ENCODE measurements around the gene RYR2. TPM values are rescaled to one million over a fixed set of nuclear protein-coding genes. Genes with fewer than 3 reads are reported as not detected.
"Not testable (repeated sequence)": the region's sequence is repeated elsewhere in the genome, so short reads cannot be mapped to it uniquely, and the experiment has no call there.

RYR2 gene
- total RNA-seq, 1 experiment from 2014 or later: 3.4 TPM

DNA sequence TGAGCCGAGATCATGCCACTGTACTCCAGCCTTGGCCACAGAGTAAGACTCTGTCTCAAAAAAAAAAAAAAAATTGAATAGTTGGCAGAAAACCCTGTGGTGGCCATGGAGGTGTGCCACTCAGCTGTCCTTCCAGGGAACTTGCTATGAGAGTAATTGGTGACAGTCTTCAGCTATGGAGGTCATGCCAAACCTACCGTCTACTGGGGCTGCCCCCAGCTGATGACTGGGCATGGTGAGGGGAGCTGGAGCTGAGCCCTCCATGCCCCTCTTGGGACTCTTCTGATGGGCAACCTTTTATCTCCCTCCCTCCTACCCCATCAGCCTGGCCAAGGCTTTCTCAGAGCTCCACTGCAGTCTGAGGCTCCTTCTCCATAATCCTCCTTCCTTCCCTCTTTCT is 84.2 kb downstream of the RYR2 start:
- Mint-ChIP-seq H3K9me3 (peaks cover 28 to 33% of the 10 kb centered on the region in 2 experiments), H3K27ac (no peak overlapping the region), H3K4me1 (peaks cover 2 to 7% of the 10 kb centered on the region in 2 experiments; a peak in 3 of 4 replicates), H3K36me3 (ENCODE audit: insufficient read depth in 1 of 3, low read depth in 3 of 3) (peaks cover 24 to 37% (median 26%) of the 10 kb centered on the region in 3 experiments), H3K27me3 (ENCODE audit: low read depth) (no peaks in the 10 kb centered on the region), H3K4me3 (no peak overlapping the region)
- Histone ChIP-seq H3K27ac (ENCODE audit: insufficient read length, low read depth, low read length) (no peak overlapping the region), H2BK15ac (ENCODE audit: low read depth, low read length) (no peak overlapping the region), H3K23ac (ENCODE audit: insufficient read length, low read depth, low read length) (no peak overlapping the region), H3K14ac (ENCODE audit: insufficient read depth, low read length) (no peak overlapping the region), H3T11ph (ENCODE audit: low read length) (no peak overlapping the region), H2BK5ac (ENCODE audit: insufficient read length, low read length) (no peak overlapping the region), H4K8ac (replicated peaks; ENCODE audit: insufficient read length, low read depth, low read length) (no peak overlapping the region), H3K79me1 (ENCODE audit: insufficient read depth, low read depth, low read length, poor library complexity, severe bottlenecking) (no peaks in the 10 kb centered on the region), H3K23me2 (ENCODE audit: insufficient read length, low read depth, low read length, poor library complexity, severe bottlenecking) (no peaks in the 10 kb centered on the region), H2BK12ac (ENCODE audit: insufficient read length, low read depth, low read length) (no peak overlapping the region), H3K9ac (ENCODE audit: extremely low read depth, insufficient read length, low read length) (no peak overlapping the region), H2AK5ac (ENCODE audit: insufficient read length, low read length) (no peak overlapping the region), H3K4me1 (ENCODE audit: insufficient read depth, low read length) (no peaks in the 10 kb centered on the region), H4K5ac (ENCODE audit: insufficient read length, low read depth, low read length) (no peak overlapping the region), H3K9me3 (ENCODE audit: control insufficient read depth, low read depth, low read length) (no peaks in the 10 kb centered on the region), H3K18ac (ENCODE audit: insufficient read length, low read depth, low read length) (no peak overlapping the region), H2BK120ac (ENCODE audit: low read depth, low read length, poor library complexity, severe bottlenecking) (no peak overlapping the region), H3K79me2 (ENCODE audit: insufficient read depth, low read length) (no peaks in the 10 kb centered on the region), H4K91ac (ENCODE audit: insufficient read length, low read depth, low read length) (no peak overlapping the region), H3K56ac (ENCODE audit: insufficient read length, low read depth, low read length) (no peak overlapping the region), H3K4me2 (ENCODE audit: insufficient read depth, insufficient read length, low read length) (no peak overlapping the region), H3K27me3 (ENCODE audit: insufficient read depth, low read length) (no peaks in the 10 kb centered on the region), H2AFZ (ENCODE audit: low read length) (no peak overlapping the region), H4K20me1 (ENCODE audit: control insufficient read depth, insufficient read depth, insufficient read length) (no peaks in the 10 kb centered on the region), H3K4ac (ENCODE audit: low read depth, low read length) (no peak overlapping the region), H2BK20ac (ENCODE audit: low read depth, low read length, poor library complexity, severe bottlenecking) (no peak overlapping the region)
- no CpG with 5 or more reads among the region's 2 CpGs for WGBS (ENCODE audit: extremely low coverage, insufficient read length, low lambda C conversion rate)
- TF ChIP-seq, protein P1, sequence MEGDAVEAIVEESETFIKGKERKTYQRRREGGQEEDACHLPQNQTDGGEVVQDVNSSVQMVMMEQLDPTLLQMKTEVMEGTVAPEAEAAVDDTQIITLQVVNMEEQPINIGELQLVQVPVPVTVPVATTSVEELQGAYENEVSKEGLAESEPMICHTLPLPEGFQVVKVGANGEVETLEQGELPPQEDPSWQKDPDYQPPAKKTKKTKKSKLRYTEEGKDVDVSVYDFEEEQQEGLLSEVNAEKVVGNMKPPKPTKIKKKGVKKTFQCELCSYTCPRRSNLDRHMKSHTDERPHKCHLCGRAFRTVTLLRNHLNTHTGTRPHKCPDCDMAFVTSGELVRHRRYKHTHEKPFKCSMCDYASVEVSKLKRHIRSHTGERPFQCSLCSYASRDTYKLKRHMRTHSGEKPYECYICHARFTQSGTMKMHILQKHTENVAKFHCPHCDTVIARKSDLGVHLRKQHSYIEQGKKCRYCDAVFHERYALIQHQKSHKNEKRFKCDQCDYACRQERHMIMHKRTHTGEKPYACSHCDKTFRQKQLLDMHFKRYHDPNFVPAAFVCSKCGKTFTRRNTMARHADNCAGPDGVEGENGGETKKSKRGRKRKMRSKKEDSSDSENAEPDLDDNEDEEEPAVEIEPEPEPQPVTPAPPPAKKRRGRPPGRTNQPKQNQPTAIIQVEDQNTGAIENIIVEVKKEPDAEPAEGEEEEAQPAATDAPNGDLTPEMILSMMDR (conservative IDR thresholded peaks at IDR 0.05): no peak
- DNase-seq: no peak

DNA sequence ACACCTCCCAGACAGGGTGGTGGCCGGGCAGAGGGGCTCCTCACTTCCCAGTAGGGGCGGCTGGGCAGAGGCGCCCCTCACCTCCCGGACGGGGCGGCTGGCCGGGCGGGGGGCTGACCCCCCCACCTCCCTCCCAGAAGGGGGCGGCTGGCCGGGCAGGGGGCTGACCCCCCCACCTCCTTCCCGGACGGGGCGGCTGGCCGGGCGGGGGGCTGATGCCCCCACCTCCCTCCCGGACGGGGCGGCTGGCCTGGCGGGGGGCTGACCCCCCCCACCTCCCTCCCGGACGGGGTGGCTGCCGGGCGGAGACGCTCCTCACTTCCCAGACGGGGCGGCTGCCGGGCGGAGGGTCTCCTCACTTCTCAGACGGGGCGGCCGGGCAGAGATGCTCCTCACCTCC is 85.3 kb downstream of the RYR2 start:
- not testable (repeated sequence) for H2BK20ac ChIP-seq (ENCODE audit: low read depth, low read length, poor library complexity, severe bottlenecking)
- H3K36me3 Mint-ChIP-seq (ENCODE audit: insufficient read depth in 1 of 3, low read depth in 3 of 3): peaks cover 31 to 48% (median 37%) of the 10 kb centered on the region in 3 experiments

More for the DNA sequence above, 85.3 kb downstream of the RYR2 start:
- not testable (repeated sequence) for H4K8ac ChIP-seq (replicated peaks; ENCODE audit: insufficient read length, low read depth, low read length); H3K79me2 ChIP-seq (ENCODE audit: insufficient read depth, low read length); H4K91ac ChIP-seq (ENCODE audit: insufficient read length, low read depth, low read length); H2BK12ac ChIP-seq (ENCODE audit: insufficient read length, low read depth, low read length); H2BK15ac ChIP-seq (ENCODE audit: low read depth, low read length); H2AK5ac ChIP-seq (ENCODE audit: insufficient read length, low read length); DNase-seq; H3K27me3 ChIP-seq (ENCODE audit: insufficient read depth, low read length); H3K4me1 ChIP-seq (ENCODE audit: insufficient read depth, low read length); H3K4me1 Mint-ChIP-seq; H2AFZ ChIP-seq (ENCODE audit: low read length); H3K4me2 ChIP-seq (ENCODE audit: insufficient read depth, insufficient read length, low read length); H3K23me2 ChIP-seq (ENCODE audit: insufficient read length, low read depth, low read length, poor library complexity, severe bottlenecking); H2BK5ac ChIP-seq (ENCODE audit: insufficient read length, low read length); H3K27ac Mint-ChIP-seq; H3K79me1 ChIP-seq (ENCODE audit: insufficient read depth, low read depth, low read length, poor library complexity, severe bottlenecking); H2BK120ac ChIP-seq (ENCODE audit: low read depth, low read length, poor library complexity, severe bottlenecking); H4K20me1 ChIP-seq (ENCODE audit: control insufficient read depth, insufficient read depth, insufficient read length); H3K18ac ChIP-seq (ENCODE audit: insufficient read length, low read depth, low read length); H3K56ac ChIP-seq (ENCODE audit: insufficient read length, low read depth, low read length); H3T11ph ChIP-seq (ENCODE audit: low read length); H3K27ac ChIP-seq (ENCODE audit: insufficient read length, low read depth, low read length); H3K4ac ChIP-seq (ENCODE audit: low read depth, low read length); H3K27me3 Mint-ChIP-seq (ENCODE audit: low read depth); H3K4me3 Mint-ChIP-seq; H3K14ac ChIP-seq (ENCODE audit: insufficient read depth, low read length); H4K5ac ChIP-seq (ENCODE audit: insufficient read length, low read depth, low read length); H3K9ac ChIP-seq (ENCODE audit: extremely low read depth, insufficient read length, low read length); H3K23ac ChIP-seq (ENCODE audit: insufficient read length, low read depth, low read length)
- peaks cover 10% of the 10 kb centered on the region for H3K9me3 ChIP-seq (ENCODE audit: control insufficient read depth, low read depth, low read length)
- H3K9me3 Mint-ChIP-seq: peaks cover 38 to 43% of the 10 kb centered on the region in 2 experiments
- WGBS (ENCODE audit: extremely low coverage, insufficient read length, low lambda C conversion rate): no CpG with 5 or more reads among the region's 31 CpGs
